Measurements from ENCODE around the gene NLK.

- TF ChIP-seq CTCF (IDR thresholded peaks at IDR 0.05; ENCODE audit: insufficient read depth, low read length, poor library complexity, severe bottlenecking) (no peak), EZH2phosphoT487 (conservative IDR thresholded peaks at IDR 0.05; ENCODE audit: low read length) (no peak)
These were observed 169.3 kb downstream of the NLK start for GRCh38 chr17:28211811-28212210.

All from SU-DHL-6 (cell line).